Measurements from ENCODE around the gene GPR32. TPM values are rescaled to one million over a fixed set of nuclear protein-coding genes. Genes with fewer than 3 reads are reported as not detected.

GPR32 gene, protein sequence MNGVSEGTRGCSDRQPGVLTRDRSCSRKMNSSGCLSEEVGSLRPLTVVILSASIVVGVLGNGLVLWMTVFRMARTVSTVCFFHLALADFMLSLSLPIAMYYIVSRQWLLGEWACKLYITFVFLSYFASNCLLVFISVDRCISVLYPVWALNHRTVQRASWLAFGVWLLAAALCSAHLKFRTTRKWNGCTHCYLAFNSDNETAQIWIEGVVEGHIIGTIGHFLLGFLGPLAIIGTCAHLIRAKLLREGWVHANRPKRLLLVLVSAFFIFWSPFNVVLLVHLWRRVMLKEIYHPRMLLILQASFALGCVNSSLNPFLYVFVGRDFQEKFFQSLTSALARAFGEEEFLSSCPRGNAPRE
- total RNA-seq (2022; extraction: Qiagen RNA extraction; ENCODE audit: low read depth): not detected in 5 replicates

DNA sequence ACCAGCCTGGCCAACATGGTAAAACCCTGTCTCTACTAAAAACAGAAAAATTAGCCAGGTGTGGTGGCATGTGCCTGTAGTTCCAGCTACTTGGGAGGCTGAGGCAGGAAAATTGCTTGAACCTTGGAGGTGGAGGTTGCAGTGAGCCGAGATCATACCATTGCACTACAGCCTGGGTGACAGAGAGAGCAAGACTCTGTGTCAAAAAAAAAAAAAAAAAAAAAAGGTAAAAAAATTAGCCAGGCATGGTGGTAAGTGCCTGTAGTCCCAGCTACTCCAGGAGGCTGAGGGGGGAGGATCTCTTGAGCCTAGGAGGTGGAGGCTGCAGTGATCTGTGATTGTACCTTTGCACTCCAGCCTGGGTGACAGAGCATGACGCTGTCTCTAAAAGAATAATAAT lies at the start of gene GPR32:
GPR32 (plus strand) TSS at position 301 of the 400 bp plus-strand sequence. CDS start 137 bp downstream, outside the sequence.

DNA sequence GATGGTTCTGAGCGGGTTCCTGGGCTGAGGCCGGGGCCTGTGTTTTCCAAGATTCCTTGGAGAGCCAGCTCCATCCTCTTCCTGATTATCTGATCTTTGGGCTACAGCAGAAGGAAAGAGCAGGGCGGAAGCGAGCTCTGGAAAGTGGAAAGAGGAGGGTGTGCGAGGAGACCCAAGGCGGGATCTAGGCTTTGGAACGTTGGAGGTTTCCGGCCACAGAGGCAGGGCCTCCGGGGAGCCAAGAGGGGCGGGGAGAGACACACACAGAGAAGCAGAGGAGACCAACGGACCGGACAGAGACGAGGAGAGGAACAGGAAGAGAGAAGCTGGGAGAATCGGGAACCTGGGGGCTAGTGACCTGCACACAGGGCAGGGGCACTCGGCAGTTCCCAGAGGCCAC lies 47.2 kb upstream of the GPR32 start, which contains the start of gene CLEC11A:
CLEC11A (plus strand) TSS at position 296 of the 400 bp plus-strand sequence. CDS start 162 bp downstream, outside the sequence.

DNA sequence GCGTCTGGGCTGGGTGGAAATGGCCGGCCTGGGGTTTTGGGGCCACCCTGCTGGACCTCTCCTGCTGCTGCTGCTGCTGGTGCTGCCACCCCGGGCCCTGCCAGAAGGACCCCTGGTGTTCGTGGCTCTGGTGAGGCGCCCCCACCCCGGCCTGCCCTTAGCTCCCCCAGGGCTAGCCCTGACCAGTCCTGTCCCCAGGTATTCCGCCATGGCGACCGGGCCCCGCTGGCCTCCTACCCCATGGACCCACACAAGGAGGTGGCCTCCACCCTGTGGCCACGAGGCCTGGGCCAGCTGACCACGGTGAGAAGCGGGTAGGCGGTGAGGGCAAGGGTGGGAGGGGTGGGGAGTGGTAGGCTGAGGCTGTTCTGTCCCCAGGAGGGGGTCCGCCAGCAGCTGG lies 20.1 kb downstream of the GPR32 start, which contains the start of gene ACP4:
ACP4 (plus strand) TSS at position 20 of the 400 bp plus-strand sequence; CDS start at position 20, 0 bp downstream.

Other genes starting within 250 kb of the GPR32 start
- 0.28 to 0.85 TPM (median 0.63 TPM) in 5 replicates for gene LRRC4B, start 202.0 kb upstream of the GPR32 start, total RNA-seq (2022; extraction: Qiagen RNA extraction; ENCODE audit: low read depth)
- 0.42 to 1.1 TPM (median 0.55 TPM) in 5 replicates for gene SYT3, start 130.6 kb upstream of the GPR32 start, total RNA-seq (2022; extraction: Qiagen RNA extraction; ENCODE audit: low read depth)
- 2.1 to 10.3 TPM (median 9.1 TPM) in 5 replicates for gene C19orf81, start 121.0 kb upstream of the GPR32 start, total RNA-seq (2022; extraction: Qiagen RNA extraction; ENCODE audit: low read depth)
- 0.07 to 0.52 TPM (median 0.22 TPM) in 5 replicates for gene SHANK1, start 50.7 kb upstream of the GPR32 start, total RNA-seq (2022; extraction: Qiagen RNA extraction; ENCODE audit: low read depth)
- 6.4 to 10.5 TPM (median 9.0 TPM) in 5 replicates for gene CLEC11A, start 47.1 kb upstream of the GPR32 start, total RNA-seq (2022; extraction: Qiagen RNA extraction; ENCODE audit: low read depth)
- gene ACP4, start 20.0 kb downstream of the GPR32 start, total RNA-seq (2022; extraction: Qiagen RNA extraction; ENCODE audit: low read depth): not detected in 5 replicates
- gene KLK1, start 53.3 kb downstream of the GPR32 start, total RNA-seq (2022; extraction: Qiagen RNA extraction; ENCODE audit: low read depth): 0.11 to 0.13 TPM in 2 of 5 replicates, not detected in the others
- not detected in 5 replicates for gene KLK15, start 63.1 kb downstream of the GPR32 start, total RNA-seq (2022; extraction: Qiagen RNA extraction; ENCODE audit: low read depth)
- not detected in 5 replicates for gene KLK3, start 84.5 kb downstream of the GPR32 start, total RNA-seq (2022; extraction: Qiagen RNA extraction; ENCODE audit: low read depth)
- gene KLK2, start 103.0 kb downstream of the GPR32 start, total RNA-seq (2022; extraction: Qiagen RNA extraction; ENCODE audit: low read depth): 0.09 to 0.17 TPM in 2 of 5 replicates, not detected in the others
- gene KLK4, start 140.9 kb downstream of the GPR32 start, total RNA-seq (2022; extraction: Qiagen RNA extraction; ENCODE audit: low read depth): 0.07 to 0.17 TPM (median 0.09 TPM) in 3 of 5 replicates, not detected in the others
- gene KLK5, start 182.6 kb downstream of the GPR32 start, total RNA-seq (2022; extraction: Qiagen RNA extraction; ENCODE audit: low read depth): 0.08 TPM in 1 of 5 replicates, not detected in the others
- 0.19 to 0.51 TPM (median 0.29 TPM) in 5 replicates for gene KLK6, start 199.1 kb downstream of the GPR32 start, total RNA-seq (2022; extraction: Qiagen RNA extraction; ENCODE audit: low read depth)
- not detected in 5 replicates for gene KLK7, start 213.5 kb downstream of the GPR32 start, total RNA-seq (2022; extraction: Qiagen RNA extraction; ENCODE audit: low read depth)
- gene KLK8, start 231.1 kb downstream of the GPR32 start, total RNA-seq (2022; extraction: Qiagen RNA extraction; ENCODE audit: low read depth): not detected in 5 replicates
- 0.25 to 0.40 TPM (median 0.34 TPM) in 5 replicates for gene KLK10, start 249.2 kb downstream of the GPR32 start, total RNA-seq (2022; extraction: Qiagen RNA extraction; ENCODE audit: low read depth)